ENCODE results near the gene SYT15.
"Not testable (repeated sequence)": the region's sequence is repeated elsewhere in the genome, so short reads cannot be mapped to it uniquely, and the experiment has no call there.

DNA sequence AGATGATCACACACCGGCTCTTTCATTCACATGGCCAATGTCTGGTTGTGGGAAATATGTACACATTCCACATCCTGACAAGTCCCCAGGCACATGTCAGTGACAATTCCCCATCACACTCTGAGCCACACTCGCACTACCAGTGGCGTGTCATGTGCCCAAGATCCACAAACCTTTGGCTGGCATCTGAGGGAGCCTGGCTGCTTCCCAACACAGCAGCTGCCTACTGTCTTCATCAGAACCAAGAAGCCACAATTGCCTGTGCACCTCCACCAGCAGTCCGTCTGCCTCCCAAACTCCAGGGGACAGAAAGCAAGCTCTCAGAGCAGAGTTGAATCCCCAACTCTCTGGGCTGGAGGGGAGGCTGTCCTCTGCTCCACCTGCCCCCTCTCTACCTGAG, 6.2 kb upstream of the SYT15 start:
- TF ChIP-seq GATA2 (IDR thresholded peaks at IDR 0.05; ENCODE audit: insufficient read depth, insufficient read length, low read depth, low read length); POLR2A (IDR thresholded peaks at IDR 0.05; ENCODE audit: low read depth, low read length); JUN (IDR thresholded peaks at IDR 0.05; ENCODE audit: borderline replicate concordance, insufficient read depth, insufficient read length, low read depth); MYC (IDR thresholded peaks at IDR 0.05; ENCODE audit: low read depth, low read length); POLR2AphosphoS5 (IDR thresholded peaks at IDR 0.05; ENCODE audit: insufficient read depth, low read depth, low read length): not testable (repeated sequence)
- TF ChIP-seq, protein P1, sequence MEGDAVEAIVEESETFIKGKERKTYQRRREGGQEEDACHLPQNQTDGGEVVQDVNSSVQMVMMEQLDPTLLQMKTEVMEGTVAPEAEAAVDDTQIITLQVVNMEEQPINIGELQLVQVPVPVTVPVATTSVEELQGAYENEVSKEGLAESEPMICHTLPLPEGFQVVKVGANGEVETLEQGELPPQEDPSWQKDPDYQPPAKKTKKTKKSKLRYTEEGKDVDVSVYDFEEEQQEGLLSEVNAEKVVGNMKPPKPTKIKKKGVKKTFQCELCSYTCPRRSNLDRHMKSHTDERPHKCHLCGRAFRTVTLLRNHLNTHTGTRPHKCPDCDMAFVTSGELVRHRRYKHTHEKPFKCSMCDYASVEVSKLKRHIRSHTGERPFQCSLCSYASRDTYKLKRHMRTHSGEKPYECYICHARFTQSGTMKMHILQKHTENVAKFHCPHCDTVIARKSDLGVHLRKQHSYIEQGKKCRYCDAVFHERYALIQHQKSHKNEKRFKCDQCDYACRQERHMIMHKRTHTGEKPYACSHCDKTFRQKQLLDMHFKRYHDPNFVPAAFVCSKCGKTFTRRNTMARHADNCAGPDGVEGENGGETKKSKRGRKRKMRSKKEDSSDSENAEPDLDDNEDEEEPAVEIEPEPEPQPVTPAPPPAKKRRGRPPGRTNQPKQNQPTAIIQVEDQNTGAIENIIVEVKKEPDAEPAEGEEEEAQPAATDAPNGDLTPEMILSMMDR (IDR thresholded peaks at IDR 0.05; ENCODE audit: extremely low read depth in 1 of 2, insufficient read depth in 1 of 2, low read depth in 1 of 2, low read length in 2 of 2): not testable (repeated sequence)
- TF ChIP-seq, protein P2, sequence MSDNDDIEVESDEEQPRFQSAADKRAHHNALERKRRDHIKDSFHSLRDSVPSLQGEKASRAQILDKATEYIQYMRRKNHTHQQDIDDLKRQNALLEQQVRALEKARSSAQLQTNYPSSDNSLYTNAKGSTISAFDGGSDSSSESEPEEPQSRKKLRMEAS (IDR thresholded peaks at IDR 0.05; ENCODE audit: insufficient read depth, insufficient read length): not testable (repeated sequence)
